Measurements from ENCODE around the gene SDHC.
A peak's percentile ranks its signal among the peaks of the same experiment; 100 is the strongest.
"Not testable (repeated sequence)": the region's sequence is repeated elsewhere in the genome, so short reads cannot be mapped to it uniquely, and the experiment has no call there.

The SDHC gene

GRCh38 chr1:161311595-161312181 lies 2.5 kb upstream of the SDHC start:
- DNase-seq, result no peak

DNA sequence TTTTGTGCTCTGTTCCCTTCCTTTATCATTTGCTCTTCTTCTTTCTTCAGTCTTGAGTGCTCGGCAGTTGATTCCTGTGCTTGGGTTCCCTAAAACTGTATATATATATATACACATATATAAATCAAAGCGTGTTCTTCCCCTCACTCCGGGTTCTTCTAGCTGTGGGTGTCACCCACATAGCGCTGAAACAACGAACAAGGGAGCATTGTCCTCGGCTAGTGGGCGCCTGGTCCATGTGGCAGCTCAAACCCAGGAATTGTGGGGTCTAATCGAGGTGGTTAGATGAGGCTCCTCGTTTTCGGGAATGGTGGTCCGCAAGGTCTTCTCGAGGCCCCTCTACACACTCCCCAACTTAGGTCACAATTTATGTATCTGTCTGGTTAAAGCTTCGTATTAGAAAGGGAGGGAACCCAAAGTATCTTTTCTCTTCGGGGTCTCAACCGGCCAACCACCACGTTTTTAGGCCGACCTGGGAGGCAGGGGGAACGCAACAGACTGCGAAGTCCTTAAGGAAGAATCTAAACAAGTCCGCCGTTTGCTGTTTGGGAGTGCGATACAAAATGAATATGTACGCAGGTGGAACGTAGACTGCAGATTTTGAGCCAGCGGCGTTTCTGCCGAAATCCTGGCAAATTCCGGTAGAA lies 504 bp upstream of the SDHC start:
- DNase-seq, result no peak

- DNase-seq, result not testable (repeated sequence)
These were observed 1.9 kb downstream of the SDHC start for GRCh38 chr1:161315841-161316674.

GRCh38 chr1:161324020-161324419 lies 9.8 kb downstream of the SDHC start:
- no peak for DNase-seq

- DNase-seq, result no peak
These were observed 16.2 kb downstream of the SDHC start for GRCh38 chr1:161330346-161330745.

DNA sequence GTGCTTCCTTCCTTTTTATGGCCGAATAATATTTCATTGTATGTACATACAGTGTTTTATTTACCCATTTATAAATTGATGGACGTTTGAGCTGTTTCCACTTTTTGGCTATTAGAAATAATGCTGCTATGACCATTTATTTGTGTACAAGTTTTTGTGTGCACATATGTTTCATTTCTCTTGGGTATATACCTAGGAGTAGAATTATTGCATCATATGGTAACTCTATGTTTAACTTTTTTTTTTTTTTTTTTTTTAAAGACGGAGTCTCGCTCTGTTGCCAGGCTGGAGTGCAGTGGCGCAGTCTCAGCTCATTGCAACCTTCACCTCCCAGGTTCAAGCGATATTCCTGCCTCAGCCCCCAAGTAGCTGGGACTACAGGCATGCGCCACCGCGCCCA lies 19.0 kb downstream of the SDHC start:
- no peak for DNase-seq

DNA sequence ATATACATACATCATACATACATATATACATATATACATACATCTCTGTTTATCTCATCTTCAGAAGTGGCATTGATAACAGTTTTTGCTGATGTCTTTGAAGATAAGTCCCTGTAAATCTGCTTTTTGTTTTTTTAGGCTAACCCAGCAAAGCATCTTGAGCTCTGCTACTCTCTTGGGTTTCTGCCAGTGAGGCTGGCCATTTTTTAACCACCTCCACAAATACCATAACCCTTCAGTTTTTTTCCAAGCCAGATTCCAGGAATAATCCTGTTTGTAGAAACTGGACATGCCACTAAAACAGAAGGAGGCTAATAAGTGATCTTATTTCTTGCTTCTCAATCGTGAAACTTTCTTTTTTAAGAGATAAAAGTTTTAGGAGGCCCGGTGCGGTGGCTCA lies 21.6 kb downstream of the SDHC start:
- no peak for DNase-seq

- DNase-seq, result no peak
These were observed 28.0 kb downstream of the SDHC start for GRCh38 chr1:161342177-161342576.

DNA sequence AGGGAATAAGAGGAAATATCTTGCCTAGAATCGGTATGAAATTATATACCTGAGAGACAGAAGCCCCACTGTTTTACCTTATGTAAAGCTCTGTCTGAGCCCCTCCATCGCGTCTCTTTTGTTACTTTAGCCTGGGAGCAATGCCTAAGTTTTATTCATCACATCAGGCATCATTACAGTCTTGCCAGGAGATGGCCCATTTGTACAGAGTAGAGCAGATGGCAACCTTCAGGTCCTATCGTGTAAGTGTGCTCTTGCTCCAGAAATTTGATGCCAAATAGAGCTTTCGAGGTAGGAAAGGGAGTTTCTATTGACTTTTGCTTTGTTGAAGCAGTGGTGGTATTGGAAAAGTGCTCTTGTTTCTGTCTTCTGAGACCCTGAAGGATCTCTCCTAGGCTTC lies 28.6 kb downstream of the SDHC start:
- no peak for DNase-seq

DNA sequence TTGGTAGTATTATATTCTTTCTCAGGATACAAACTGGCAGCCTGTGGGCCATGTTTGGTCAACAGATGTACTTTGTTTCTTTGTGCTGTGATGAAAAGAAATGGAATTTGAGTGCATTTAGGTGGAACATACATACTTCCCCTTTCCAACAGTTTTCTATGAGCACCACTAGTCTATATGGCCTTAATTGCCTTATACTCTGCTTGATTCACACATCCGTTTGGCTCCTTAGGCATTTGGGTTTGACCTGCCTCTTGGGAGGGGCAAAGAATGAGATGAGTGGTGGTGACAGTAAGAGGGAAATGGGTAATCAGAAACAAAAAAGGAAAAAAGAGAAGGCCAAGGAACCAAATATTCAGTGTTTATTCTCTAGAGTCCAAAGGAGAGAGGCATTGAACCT lies 36.5 kb downstream of the SDHC start:
- DNase-seq, result peak in 1 of 2 donors; percentile 7

DNA sequence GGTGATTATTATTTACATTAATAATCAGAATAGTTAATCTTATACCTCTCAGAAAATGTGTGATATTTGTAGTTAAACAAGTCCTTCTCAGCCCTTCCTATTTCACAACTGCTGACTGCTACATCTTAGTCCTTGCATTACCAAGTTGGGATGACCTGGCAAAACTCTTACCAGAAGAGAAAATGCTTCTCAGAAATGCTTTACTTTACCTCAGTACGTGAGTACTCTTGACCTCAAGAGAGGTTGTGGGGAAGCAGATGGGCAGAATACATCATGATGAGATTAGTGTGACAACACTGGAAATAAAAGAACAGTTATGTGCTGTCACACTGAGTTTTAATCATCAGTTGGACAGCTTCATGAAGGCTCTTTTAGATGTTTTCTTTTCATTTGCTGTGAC lies 37.3 kb downstream of the SDHC start:
- no peak for DNase-seq

DNA sequence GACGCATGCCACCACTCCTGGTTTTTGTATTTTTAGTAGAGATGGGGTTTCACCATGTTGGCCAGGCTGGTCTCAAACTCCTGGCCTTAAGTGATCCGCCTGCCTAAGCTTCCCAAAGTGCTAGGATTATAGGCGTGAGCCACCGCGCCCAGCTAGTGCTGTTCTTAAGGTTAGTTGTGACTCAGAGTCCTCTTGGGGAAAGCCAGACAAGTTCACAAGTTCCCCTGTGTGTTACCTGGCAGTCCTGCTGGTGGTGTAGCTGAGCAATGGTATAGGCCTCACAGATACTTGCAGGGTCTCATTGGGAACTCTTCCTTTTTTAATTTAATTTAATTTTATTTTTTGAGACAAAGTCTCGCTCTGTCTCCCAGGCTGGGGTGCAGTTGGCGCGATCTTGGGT lies 42.9 kb downstream of the SDHC start:
- no peak for DNase-seq

DNA sequence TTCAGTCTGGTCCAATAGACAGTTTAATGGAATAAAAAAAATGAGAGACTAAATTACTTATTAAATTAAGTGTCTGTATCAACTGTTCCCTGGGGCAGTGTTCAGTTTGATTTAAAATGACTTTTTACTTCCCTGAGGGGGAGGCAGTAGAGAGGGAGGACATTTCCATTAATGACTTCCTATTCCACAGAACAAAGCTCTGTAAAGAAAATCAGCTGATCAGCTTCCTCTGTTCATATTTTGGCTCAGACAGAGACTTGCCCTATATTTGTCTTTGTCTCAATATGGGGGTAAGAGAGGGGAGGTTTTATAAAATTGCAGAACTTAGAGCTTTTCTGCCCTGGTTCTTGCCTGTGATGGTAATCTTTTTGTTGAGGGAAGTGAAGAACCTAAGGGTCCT lies 45.1 kb downstream of the SDHC start:
- DNase-seq, result peak in 1 of 2 donors; percentile 62

- no peak for DNase-seq
These were observed 50.2 kb downstream of the SDHC start for GRCh38 chr1:161364332-161364731.

GRCh38 chr1:161365207-161365606 lies 51.0 kb downstream of the SDHC start:
- DNase-seq, result no peak

- DNase-seq, result peak in 1 of 2 donors; percentile 37
These were observed 53.7 kb downstream of the SDHC start, which contains the start of gene CFAP126 for GRCh38 chr1:161367684-161368400. CFAP126 (minus strand) TSS chr1:161367876; CDS start chr1:161367868, 8 bp downstream.

GRCh38 chr1:161373442-161373841 lies 59.3 kb downstream of the SDHC start:
- no peak for DNase-seq

DNA sequence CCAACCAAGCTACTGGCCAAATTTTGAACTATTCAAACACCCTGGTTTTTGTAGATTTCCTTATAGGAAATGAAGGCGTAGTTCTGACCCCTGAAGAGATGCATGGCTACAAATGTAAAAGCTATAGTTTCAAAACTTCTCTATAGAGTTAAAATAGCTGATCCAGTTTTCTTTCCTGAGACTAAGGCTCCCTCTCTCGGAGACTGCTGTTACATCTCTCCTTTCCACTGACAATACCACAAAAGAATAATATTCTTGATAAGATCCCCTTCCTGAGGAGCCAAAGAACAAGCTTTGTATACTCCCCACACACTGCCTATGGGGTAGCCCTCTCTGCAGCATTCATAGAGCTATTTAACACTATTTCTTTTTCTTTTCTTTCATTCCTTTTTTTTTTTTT lies 60.2 kb downstream of the SDHC start:
- peak in 1 of 2 donors; percentile 18 for DNase-seq

DNA sequence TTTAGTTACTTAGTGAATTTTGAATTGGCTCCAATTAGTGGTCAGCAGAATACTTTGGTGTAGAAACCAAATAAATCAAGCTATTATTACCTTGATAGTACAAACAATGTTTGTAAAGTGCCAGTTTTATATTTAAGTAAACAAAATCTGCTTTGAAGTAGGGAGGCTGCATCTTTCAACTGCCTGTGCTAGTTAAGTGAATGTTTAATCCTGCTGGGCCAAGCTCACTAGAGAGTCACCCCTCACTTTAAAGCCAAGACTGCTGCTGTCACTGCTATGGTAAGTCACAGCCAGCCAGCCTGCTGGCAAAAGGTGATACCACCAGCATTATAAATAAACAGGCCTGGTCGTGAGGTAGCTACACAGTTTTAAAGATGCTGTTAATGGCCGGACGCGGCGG lies 63.8 kb downstream of the SDHC start:
- DNase-seq, result no peak

DNA sequence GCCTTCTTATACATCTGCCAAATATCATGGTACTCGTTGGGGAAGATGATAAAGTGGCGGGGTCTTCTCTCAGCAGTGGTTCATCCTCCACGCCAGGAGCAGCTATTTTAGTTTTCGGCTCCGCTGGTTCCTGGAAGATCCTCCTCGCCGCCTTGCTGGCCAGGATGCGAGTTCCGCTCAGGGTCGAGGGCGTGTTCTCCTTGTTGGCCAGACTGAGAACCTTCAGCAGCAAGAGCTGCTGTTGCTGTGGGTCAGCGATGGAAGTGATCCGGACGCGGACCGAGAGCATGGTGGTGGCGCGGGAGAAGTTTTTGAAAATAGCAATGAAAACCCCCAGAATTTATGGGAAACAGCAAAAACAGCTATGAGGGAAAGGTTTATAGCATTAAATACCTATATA lies 64.9 kb downstream of the SDHC start:
- DNase-seq, result no peak

GRCh38 chr1:161381707-161382106 lies 67.5 kb downstream of the SDHC start:
- DNase-seq, result no peak

DNA sequence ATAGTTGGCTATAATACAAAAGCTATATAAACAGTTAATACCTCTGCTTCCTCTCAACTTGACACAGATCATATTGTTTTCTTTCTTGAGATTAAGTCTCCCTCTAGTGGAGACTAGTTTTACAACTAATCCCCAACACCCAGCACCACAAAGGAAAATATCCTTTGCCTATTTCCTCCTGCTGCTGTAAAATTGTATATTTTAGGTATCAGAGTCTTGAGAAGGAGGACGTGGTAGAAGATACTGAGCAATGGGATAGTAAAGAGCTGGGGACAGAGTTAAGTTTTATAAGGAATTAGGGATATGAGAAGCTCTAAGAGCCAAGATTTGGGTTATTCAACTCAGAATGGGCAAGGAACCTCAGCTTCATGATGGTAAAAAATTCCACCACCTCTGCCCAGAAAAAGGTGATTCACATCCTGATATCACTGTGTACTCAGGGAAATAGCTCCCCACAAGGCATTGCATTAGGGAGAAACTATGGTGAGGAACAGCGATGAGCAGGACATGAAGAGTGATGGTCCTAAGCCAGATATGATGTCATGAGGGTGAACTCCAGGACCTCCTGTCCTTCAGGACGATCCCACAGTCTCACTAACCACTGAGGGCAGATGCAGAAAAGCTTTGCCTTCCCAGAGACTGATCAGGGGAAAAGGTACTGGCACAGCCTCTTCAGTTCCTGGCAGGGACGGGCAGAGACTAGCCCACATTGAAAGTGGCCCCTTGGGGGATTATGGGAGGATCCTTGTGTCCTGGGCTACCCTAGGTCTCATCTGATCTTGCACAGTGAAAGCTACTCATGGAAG lies 68.2 kb downstream of the SDHC start:
- peak in 1 of 2 donors; percentile 52 for DNase-seq

Measured in bone marrow (tissue), 2 donors.